Activated CD8-positive, alpha-beta memory T cell treated with anti-CD3 and anti-CD28 coated beads for 36 hours (primary cell): ENCODE measurements around the gene NKX1-1. TPM values are rescaled to one million over a fixed set of nuclear protein-coding genes. Genes with fewer than 3 reads are reported as not detected.

Experiments
- CTCF ChIA-PET: fragments of 350-600 bp; sonication (Branson Sonifier 250); formaldehyde crosslinking; loops from one replicate; lab custom pipeline; 2021; ENCODE audit warnings: antibody characterized with exemption; lab: Charles Lee
- POLR2A ChIA-PET: fragments of 350-600 bp; sonication (Branson Sonifier 250); formaldehyde crosslinking; loops from one replicate; lab custom pipeline; 2021; ENCODE audit warnings: antibody characterized with exemption; lab: Charles Lee
- total RNA-seq, 2 experiments: library from RNA; stranded (reverse); gene quantifications; one replicate each; pipeline ENCODE4 v1.2.3, GENCODE V29; 2021

The NKX1-1 gene
- total RNA-seq, 2 experiments from 2014 or later, result not detected

- ChIA-PET CTCF (no interaction called here), POLR2A (no interaction called here)
Measured at GRCh38 chr4:1365271-1366178, 40.7 kb downstream of the NKX1-1 start.

GRCh38 chr4:1364748-1365147 lies 41.5 kb downstream of the NKX1-1 start:
- ChIA-PET CTCF (no interaction called here), POLR2A (no interaction called here)

- ChIA-PET CTCF (no interaction called here), POLR2A (no interaction called here)
Measured at GRCh38 chr4:1364217-1364616, 42.0 kb downstream of the NKX1-1 start.

- POLR2A ChIA-PET, result no interaction called here
- CTCF ChIA-PET, result no interaction called here
Measured at GRCh38 chr4:1363513-1363912, 42.7 kb downstream of the NKX1-1 start.

- CTCF ChIA-PET, result no interaction called here
- POLR2A ChIA-PET, result no interaction called here
Measured at GRCh38 chr4:1362521-1362920, 43.7 kb downstream of the NKX1-1 start.

- POLR2A ChIA-PET, result no interaction called here
- CTCF ChIA-PET, result no interaction called here
Measured at GRCh38 chr4:1362046-1362445, 44.2 kb downstream of the NKX1-1 start.

- ChIA-PET CTCF (no interaction called here), POLR2A (no interaction called here)
Measured at GRCh38 chr4:1361431-1361830, 44.8 kb downstream of the NKX1-1 start.

- CTCF ChIA-PET, result no interaction called here
- POLR2A ChIA-PET, result interaction anchor here (0.5 kb wide), 1 partner anchor 116 kb away, joined by 3 read pairs; no protein-coding TSS in a partner anchor
Measured at GRCh38 chr4:1360423-1361283, 45.6 kb downstream of the NKX1-1 start.

- ChIA-PET POLR2A (no interaction called here), CTCF (no interaction called here)
Measured at GRCh38 chr4:1359976-1360375, 46.3 kb downstream of the NKX1-1 start.

- ChIA-PET CTCF (no interaction called here), POLR2A (no interaction called here)
Measured at GRCh38 chr4:1359144-1359501, 47.1 kb downstream of the NKX1-1 start.

- CTCF ChIA-PET, result interaction anchor here (0.5 to 3.4 kb wide), 2 partner anchors 271 to 758 kb away, joined by 3 to 14 read pairs; no protein-coding TSS in a partner anchor
- POLR2A ChIA-PET, result no interaction called here
Measured at GRCh38 chr4:1358421-1359143, 47.7 kb downstream of the NKX1-1 start.

GRCh38 chr4:1357356-1358248 lies 48.6 kb downstream of the NKX1-1 start:
- ChIA-PET POLR2A (no interaction called here), CTCF (interaction anchor here (1.3 to 3.4 kb wide), 3 partner anchors 156 to 272 kb away, joined by 4 to 14 read pairs (median 13); no protein-coding TSS in a partner anchor)

GRCh38 chr4:1356181-1356998 lies 49.9 kb downstream of the NKX1-1 start:
- ChIA-PET CTCF (interaction anchor here (0.6 to 3.4 kb wide), 8 partner anchors 9 to 331 kb away, joined by 3 to 14 read pairs (median 4); no protein-coding TSS in a partner anchor), POLR2A (no interaction called here)

GRCh38 chr4:1355378-1355777 lies 50.9 kb downstream of the NKX1-1 start:
- POLR2A ChIA-PET, result no interaction called here
- CTCF ChIA-PET, result interaction anchor here (1.0 to 3.4 kb wide), 7 partner anchors 46 to 274 kb away, joined by 3 to 14 read pairs (median 3); no protein-coding TSS in a partner anchor

GRCh38 chr4:1354983-1355275 lies 51.3 kb downstream of the NKX1-1 start:
- POLR2A ChIA-PET, result no interaction called here
- CTCF ChIA-PET, result interaction anchor here (1.1 to 3.3 kb wide), 4 partner anchors 218 to 275 kb away, joined by 3 to 13 read pairs (median 4); no protein-coding TSS in a partner anchor

- ChIA-PET POLR2A (no interaction called here), CTCF (interaction anchor here (0.9 to 3.3 kb wide), 5 partner anchors 217 to 275 kb away, joined by 3 to 13 read pairs (median 3); no protein-coding TSS in a partner anchor)
Measured at GRCh38 chr4:1354136-1354982, 51.9 kb downstream of the NKX1-1 start.
